Endothelial cell of hepatic sinusoid (primary cell): ENCODE results near the gene GRK5.
"Not testable (repeated sequence)": the region's sequence is repeated elsewhere in the genome, so short reads cannot be mapped to it uniquely, and the experiment has no call there.

ENCODE experiments used
- in situ Hi-C: cut with HindIII; loops from 2 replicates; pipeline ENCODE4 v1.10.0; 2017; ENCODE audit warnings: low sequenced_read_pairs

GRK5 gene

GRCh38 chr10:119424258-119424975 is 217.0 kb downstream of the GRK5 start:
- in situ Hi-C loops = loop anchor here (5.0 kb wide), 1 partner anchor 53 kb away; no protein-coding TSS in a partner anchor

GRCh38 chr10:119425102-119425880 is 217.9 kb downstream of the GRK5 start:
- in situ Hi-C loops = no loop called here

GRCh38 chr10:119425881-119426170 is 218.5 kb downstream of the GRK5 start:
- in situ Hi-C loops = no loop called here

GRCh38 chr10:119426699-119427098 is 219.3 kb downstream of the GRK5 start:
- in situ Hi-C loops = no loop called here

GRCh38 chr10:119427263-119427864 is 220.0 kb downstream of the GRK5 start:
- in situ Hi-C loops = no loop called here

GRCh38 chr10:119428789-119429188 is 221.4 kb downstream of the GRK5 start:
- in situ Hi-C loops = no loop called here

GRCh38 chr10:119429771-119430170 is 222.4 kb downstream of the GRK5 start:
- in situ Hi-C loops = no loop called here

- in situ Hi-C loops = no loop called here
These were observed 223.8 kb downstream of the GRK5 start for GRCh38 chr10:119431034-119431772.

GRCh38 chr10:119431773-119432135 is 224.4 kb downstream of the GRK5 start:
- in situ Hi-C loops = no loop called here

GRCh38 chr10:119434942-119435341 is 227.6 kb downstream of the GRK5 start:
- in situ Hi-C loops = not testable (repeated sequence)

- in situ Hi-C loops = no loop called here
These were observed 231.3 kb downstream of the GRK5 start for GRCh38 chr10:119438717-119439116.

- in situ Hi-C loops = no loop called here
These were observed 232.6 kb downstream of the GRK5 start for GRCh38 chr10:119439922-119440321.

- in situ Hi-C loops = no loop called here
These were observed 233.9 kb downstream of the GRK5 start for GRCh38 chr10:119441151-119441821.

- in situ Hi-C loops = no loop called here
These were observed 234.8 kb downstream of the GRK5 start for GRCh38 chr10:119441921-119442757.

- in situ Hi-C loops = no loop called here
These were observed 235.3 kb downstream of the GRK5 start for GRCh38 chr10:119442758-119443060.

- in situ Hi-C loops = no loop called here
These were observed 236.1 kb downstream of the GRK5 start for GRCh38 chr10:119443441-119443840.

- in situ Hi-C loops = no loop called here
These were observed 236.7 kb downstream of the GRK5 start for GRCh38 chr10:119443970-119444660.

GRCh38 chr10:119444866-119445265 is 237.5 kb downstream of the GRK5 start:
- in situ Hi-C loops = no loop called here

GRCh38 chr10:119445311-119445934 is 238.1 kb downstream of the GRK5 start:
- in situ Hi-C loops = no loop called here
